HG02970 (cell line): ENCODE data around the gene PHF10.

Experiments
- ATAC-seq: cut with Tn5 transposase; IDR thresholded peaks from one replicate; pipeline ENCODE4 v1.9.1; 2021; ENCODE audit warnings: mild to moderate bottlenecking, moderate library complexity, moderate number of reproducible peaks; ENCODE audit not compliant: unreplicated experiment, low FRiP score

The PHF10 gene

DNA sequence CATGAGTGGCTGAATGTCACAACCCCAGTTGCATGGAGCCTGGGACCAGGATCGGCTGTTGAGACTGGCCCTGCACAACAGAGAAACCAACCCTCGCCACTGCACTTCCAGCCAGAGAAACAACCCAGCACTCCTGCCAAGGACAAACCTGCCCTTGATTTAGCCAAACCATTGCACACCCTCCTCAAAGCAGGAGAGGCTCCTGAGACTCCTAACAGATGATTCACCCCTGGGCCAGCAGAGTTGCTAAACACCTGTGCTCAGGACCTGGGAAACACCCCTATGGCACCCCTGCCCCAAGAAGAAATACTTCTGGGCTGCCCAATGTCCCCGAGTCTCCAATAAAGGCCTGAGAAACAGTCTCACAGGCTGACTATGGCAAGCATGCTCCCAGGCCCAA lies 40.2 kb downstream of the PHF10 start:
- ATAC-seq: no peak

DNA sequence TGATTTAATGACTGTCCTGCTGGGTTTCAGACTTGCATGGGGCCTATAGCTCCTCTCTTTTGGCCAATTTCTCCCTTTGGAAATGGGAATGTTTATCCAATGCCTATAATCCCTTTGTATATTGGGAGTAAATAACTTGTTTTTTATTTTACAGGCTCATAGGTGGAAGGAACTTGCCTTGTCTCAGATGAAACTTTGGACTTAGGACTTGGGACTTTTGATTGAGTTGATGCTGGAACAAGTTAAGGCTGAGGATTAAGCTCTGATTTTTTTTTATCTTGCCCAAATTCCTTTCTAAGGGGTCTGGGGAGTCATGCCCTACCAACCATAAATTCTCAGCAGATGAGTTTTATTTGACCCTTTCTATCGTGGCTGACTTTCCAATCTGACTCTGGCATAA lies 46.0 kb downstream of the PHF10 start:
- no peak for ATAC-seq

DNA sequence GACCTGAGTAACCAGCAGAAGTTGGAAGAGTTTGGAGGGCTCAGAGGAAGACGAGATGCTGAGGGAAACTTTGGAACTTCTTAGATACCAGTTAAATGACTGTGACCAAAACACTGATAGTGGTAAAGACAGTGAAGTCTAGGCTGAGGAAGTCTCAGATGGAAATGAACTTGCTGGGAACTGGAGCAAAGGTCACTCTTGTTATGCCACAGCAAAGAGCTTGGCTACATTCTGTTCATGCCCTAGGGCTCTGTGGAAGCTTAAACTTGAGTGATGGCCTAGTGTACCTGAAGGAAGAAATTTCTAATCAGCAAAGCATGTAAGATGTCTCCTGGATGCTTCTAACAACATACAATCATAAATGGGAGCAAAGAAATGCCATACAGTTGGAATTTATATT lies 47.2 kb downstream of the PHF10 start:
- ATAC-seq: no peak

DNA sequence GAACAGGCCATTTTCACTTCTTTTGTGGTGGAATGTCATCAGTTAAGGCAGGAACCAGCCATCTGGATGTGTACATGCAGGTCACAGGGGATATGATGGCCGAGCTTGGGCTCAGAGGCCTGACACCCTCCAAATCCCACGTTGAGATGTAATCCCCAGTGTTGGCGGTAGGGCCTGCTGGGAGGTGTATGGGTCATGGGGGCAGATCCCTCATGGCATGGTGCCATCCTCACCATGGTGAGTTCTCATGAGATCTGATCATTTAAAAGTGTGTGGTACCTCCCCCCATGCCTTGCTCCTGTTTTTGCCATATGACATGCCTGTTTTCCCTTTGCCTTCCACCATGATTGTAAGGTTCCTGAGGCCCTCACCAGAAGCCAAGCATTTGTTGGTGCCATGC lies 49.3 kb downstream of the PHF10 start:
- ATAC-seq: no peak

DNA sequence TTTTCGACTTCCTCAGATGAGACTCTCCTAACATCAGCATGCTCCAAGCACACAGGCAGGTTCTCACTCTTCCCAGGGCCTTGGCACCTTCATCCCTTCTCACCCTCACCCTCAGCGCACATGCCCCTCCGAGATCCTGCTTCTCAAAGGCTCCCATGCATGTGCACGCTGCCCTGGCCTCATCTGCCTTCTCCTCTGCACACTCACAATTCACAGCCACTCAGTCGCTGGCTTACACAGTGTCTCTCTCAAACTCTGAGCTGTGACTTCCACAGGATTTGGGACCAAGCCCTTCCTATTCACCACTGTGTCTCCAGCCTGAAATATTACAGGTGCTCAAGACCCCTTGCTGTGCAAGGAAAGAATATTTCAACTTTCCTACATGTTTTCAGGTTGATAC lies 52.7 kb downstream of the PHF10 start:
- ATAC-seq: no peak

DNA sequence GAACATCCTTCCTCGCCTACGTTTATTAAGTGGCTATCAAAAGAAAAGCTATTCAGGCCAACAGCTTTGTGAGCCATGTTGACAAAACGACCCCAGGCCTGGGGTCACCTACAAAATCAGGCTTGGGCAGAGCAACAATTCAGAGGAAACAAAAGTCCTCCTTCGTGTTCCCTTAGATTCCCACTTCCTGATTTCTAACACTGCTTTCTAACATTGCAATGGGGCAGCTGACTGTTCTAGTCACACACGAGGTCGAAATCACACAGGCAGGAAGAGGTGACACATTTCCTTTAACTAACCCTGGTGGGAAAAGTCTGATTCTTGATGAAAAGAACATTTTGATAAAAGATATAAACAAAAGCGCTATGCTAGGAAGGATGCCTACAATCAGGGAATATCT lies 54.4 kb downstream of the PHF10 start:
- ATAC-seq: no peak

DNA sequence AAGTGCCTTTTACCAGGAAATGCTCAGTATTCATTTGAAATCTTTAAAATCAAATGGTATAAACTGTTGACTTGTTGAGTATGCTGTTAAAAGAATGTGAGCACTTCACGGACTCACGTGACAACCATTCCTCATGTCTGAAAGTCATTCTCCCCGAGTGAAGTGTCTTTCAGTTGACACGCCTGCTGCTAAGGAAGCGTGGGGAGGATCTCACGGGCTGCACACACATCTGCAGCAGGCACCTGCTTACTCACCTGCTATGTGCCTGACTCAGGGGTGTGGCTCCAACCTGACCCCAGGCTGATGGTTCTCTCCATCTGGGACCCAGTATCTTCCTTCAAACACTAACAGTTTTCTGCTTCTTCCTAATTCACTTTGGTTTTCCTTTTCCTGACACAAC lies 55.2 kb downstream of the PHF10 start:
- ATAC-seq: no peak

DNA sequence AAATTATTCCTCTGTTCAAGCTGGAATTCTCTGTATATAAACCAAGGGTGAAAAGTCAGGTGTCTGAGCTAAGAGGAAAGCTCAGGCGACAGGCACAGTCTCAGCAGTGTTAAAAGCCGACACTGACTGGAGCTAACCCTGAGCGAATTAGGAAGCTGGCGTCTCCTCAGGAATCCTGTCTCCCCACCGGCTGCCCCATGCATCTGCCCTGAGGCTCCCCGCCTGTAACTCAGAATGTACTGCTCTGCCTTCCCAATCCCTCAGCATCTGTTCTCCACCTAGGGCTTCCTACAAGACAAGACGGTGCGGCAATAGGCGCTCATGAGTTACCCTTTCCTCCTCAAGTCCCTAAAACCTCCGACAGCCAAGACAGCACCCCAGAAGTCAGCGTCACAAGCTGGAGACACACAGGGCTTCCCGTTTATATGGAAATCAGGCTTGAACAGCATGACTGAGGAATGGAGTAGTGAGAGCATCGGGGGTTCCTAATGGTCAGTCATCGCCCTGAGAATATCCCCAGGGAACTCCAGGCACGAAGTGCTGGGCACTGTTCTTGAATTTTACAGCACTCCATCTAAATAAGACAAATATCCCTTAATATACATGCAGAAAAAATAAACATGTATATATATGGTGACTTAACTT lies 56.0 kb downstream of the PHF10 start:
- ATAC-seq: no peak

DNA sequence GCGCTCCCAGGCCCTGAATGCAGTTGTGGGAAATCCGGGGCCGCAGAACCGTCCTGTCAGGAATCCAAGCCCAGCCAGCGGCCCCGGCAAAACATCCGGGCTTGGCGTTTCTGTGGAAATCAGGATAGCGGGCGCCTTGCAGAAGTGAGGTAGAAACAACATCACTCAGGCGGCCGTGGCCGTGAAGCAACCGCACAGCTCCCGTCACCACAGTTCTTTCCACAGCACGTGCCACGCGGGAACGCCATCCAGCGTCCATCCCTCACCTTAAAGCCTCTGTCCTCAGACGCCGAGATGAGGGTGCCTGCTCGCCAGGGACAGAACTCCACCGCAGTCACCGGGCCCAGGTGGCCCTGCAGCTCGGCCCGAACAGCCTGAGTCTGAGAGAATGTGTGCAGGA lies 56.6 kb downstream of the PHF10 start:
- ATAC-seq: no peak

DNA sequence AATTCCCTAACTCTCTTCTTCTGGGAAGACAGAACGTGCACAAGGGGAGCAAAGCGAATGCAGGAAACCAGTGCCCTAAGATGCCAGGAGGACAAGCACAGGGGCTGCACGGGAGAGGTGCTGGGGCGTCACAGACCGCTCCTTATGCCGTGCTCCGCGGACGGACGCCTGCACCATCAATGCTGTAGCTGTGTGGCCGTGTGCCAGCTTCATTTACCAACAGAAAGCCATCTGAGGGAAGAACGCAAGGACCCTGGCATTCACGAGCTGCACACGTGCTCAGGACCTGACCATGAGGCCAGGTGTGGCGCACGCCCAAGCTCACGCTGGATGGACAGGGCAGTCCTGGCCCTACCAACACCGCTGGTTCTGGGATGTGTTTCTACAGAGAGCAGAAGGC lies 57.9 kb downstream of the PHF10 start:
- ATAC-seq: no peak

DNA sequence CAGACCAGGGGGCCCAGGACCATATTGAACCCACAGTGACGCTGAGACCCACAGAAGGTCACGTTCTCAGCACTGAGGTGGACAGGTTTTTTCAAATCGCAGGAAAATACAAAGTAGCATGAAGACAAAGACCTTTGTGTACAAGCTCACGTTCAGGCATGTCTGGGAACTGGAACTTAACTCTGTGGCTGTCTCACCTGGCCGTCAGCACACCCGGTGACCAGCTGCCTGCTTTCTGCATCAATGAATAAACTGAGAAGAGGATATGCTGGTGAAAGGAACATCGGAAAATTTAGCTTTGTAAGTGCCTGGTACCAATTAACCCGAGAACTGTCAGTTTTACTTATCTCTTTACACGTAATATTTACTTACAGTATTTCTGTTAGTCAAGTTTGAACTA lies 59.0 kb downstream of the PHF10 start:
- ATAC-seq: no peak

DNA sequence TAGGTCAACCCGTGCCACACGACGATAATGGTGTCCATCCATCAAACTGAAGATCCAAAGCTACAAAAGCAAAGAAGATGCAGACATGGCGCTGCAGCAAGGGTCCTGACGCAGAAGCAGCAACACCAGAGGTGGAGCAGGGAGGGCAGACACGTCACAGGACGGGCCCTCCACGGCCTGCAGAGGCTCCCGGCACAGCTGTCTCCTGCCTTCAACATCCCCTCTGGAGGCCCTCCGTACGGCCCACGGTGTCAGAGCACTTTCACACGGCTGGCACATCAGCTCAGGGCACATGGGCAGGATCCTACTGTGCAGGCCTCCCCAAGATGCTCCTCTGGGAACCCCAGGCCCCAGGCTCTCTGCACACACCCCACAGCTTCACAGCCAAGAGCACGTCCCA lies 60.1 kb downstream of the PHF10 start:
- no peak for ATAC-seq

DNA sequence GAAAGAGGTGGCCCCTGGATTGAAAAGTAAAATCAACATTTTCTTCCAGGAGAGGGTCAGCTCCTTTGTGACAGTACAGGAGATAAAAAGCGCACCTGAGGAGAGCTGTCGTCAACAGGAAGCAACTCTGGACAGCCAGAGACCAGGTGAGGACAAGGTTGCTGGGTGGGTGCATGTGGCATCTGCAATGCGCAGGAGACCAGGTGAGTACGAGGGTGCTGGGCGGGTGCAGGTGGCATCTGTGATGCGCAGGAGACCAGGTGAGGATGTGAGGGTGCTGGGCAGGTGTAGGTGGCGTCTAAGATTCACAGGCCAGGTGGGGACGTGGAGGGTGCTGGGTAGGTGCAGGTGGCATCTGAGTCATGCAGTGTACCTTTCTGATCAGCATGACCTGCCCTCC lies 60.8 kb downstream of the PHF10 start:
- no peak for ATAC-seq

DNA sequence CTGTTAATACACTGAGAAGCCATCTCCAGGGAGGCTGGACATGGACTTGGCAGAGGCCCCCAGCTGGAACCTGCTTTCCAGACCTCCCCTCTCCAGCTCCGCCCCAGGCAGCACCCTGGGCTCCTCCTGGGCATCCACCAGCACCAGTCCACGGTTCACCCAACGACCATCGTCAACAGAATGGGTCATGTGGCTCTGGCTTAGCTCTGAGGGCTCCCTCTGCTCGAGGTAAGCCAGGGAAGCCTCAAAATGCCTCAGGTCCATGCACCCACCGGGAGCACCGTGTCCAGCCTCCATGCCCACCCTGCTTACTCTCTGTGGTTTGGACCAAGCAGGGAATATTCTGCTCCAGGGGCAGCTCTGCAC lies 62.9 kb downstream of the PHF10 start:
- ATAC-seq: no peak

DNA sequence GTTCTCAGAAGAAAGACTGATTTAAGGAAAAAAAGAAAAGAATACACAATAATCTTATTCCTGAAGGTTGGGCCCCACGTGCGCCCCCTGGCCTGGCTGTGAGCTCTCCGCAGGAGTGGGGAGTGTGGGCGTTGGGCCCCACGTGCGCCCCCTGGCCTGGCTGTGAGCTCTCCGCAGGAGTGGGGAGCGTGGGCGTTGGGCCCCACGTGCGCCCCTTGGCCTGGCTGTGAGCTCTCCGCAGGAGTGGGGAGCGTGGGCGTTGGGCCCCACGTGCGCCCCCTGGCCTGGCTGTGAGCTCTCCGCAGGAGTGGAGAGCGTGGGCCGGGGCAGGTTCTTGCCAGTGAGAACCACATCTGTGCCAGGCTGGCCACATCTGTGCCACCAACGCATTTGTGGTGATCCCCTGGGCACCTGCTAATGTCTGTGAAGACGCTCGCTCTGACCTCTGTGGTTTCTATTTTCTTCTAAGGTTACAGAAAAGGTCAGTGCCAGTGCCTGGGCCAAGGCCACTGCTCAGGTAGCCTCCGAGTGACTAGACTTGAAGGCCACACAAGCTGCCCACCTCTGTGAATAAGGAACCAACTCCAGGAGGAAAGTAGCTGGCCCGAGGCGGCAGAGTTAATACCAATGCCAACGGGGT lies 63.4 kb downstream of the PHF10 start:
- ATAC-seq: no peak

DNA sequence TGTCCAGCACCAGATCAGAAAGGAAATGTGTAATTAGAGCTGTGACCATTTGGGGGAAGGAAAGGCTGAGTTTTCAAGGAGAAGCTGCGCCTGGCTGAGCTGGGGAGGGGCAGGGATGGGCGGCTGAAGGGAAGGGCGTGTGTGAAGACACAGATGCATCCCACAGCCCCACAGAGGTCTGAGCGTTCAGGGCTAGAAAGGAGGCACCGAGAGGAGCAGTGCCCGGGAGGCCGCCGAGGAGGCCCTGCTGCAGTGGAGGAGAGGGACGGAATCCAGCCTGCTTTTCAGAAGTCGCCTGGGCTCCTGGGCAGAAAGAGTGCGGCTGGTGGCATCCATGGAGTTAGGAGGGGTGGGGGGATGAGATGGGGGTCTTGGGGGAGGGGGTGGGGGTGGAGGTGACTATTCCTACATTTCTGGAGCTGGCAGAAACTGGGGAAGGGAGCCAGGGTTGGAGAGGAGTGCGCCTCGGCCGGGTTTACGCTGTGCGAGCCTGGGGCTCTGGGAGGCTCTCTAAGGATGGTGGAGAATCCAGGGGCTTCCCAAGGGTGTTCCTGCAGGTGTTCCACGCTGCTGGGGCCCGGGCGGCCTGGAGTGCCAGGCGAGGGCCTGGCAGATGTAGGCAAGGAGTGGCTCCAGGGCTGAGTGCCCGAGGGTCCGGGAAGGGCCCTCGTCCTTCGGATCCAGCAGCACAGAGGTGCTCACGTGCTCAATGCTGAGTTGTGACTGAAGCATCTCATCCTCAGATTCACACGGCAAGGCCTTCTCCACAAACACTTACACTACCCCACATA lies 64.3 kb downstream of the PHF10 start:
- no peak for ATAC-seq

DNA sequence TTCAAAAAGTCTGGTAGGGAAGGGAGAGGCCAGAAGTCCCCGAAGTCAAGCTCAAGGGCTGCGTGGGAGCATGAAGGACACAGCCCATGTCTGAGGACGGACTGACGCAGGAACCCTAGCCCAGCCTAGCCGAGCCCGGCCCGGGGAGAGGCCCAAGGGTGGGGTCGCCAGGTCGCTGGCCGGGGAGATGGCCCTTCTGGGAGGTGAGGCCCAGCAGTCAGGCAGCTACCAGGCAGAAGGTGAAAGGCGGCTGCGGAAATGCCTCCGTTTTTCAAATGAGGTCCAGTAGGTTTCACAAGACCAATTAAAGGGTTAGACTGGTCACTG lies 67.1 kb downstream of the PHF10 start:
- ATAC-seq: no peak

DNA sequence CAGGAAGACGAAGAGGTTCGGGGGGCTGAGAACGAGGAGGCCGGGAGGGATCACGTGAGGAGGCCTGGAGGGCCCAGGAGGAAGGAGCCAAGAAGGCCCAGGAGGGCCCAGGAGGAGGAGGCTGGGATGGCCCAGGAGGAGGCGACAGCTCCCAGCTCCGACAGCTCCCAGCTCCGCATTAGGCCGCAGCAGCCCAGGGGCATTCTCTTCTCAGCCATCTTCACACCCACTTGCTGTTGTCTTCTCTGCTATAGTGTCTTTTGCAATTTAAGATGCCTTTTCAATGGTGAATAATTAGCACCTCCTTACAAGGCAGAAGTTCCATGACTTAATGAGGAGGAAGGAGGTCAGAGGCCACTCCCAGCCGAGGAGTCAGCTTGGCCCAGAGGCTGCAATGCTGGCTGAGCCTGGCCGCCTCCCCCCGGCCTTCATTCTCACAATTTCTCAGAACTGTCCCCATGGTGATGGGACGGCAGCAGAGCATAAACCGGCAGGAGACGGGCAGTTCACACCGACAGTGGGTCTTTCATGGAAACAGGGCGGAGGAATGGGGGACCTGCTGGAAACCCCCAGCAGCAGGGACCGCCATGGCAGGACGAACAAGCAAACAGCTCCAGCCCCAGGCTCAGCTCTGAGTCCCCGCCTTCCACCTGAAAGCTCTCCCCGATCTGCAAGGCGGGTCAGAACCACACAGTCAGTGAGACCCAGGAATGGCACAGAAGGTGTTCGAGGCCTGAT lies 67.6 kb downstream of the PHF10 start:
- no peak for ATAC-seq

DNA sequence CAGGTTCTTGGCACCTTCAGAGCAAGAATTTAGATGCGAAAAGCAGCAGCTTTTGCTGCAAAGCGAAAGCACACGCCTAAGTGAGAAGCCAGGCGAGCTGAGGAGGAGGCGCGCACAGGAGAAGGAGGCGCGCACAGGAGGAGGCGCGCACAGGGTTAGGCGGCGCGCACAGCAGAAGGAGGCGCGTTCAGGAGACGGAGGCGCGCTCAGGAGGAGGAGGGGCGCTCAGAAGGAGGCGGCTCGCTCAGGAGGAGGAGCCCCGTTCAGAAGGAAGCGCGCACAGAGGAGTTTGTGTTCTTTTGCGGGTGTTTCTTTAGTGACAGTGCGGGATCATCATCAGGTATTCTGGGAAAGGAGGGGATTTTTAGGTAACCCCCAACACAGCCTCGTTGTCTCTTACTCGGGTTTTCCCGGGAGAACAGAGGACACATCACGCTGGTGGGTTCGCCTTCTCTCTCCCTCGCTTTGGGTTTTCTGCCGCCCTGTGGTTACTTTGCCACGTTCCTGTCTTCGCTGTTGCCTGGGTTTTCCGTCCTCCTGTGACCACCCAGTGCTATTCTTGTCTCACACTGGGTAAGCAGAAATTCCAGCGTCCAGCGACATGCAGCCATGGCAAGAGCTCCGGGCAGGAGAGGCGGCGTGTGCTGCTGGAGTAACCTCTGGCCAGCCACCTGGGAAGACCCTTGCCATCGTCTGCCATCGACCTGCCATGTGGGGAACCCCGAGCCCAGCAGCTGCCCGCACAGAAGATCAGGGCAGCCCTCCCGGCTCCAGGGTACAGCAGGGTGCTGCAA lies 69.5 kb downstream of the PHF10 start:
- ATAC-seq: peak; percentile 84
